Measurements from ENCODE around the gene C16orf87.

The C16orf87 gene

DNA sequence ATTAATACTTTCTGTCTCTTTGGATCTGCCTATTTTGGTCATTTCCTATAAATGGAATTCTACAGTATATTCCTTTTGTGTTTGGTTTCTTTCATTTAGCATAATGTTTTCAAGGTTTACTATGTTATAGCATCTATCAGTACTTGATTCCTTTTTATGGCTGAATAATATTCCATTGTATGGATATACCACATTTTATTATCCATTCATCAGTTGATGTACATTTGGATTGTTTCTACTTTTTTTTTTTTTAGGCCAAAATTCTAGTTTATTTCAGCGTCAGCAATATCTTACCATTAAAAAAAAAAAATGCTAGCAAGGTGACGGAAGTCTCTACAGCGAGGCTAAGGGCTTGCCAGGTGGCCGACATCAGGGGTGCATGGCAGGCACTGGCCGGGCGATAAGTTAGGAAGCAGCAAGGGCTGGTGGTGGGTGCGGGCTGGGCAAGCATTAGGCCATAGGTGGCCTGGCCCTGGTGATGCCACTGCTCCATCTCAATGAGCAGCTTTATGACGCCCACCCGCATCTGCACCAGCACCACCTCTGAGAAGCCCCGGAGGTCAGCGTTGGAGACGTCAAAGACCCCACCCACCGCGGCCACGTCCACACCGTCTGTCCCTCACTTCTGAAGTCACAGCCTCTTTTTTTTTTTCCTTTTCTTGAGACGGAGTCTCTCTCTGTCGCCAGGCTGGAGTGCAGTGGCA is 11.4 kb upstream of the C16orf87 start:
- DNase-seq: no peak

DNA sequence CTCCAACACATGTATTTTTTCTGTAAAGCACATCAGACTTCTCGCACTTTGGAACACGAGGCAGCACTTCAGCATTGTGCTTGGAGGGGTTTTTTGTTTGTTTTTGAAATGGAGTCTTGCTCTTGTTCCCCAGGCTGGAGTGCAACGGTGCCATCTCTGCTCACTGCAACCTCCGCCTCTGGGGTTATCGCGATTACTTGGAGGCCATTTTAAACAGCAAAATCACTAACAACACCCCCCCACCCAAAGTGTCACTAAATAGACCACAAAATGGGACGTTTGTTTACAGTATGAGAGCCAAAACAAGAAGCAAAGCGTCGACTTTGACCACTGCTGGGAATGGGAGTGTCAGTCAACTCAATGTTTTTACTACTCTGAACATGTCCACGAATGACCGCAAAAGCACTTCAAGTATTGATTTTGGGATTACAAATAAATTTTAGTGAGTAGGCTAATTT is 9.0 kb upstream of the C16orf87 start:
- DNase-seq: no peak

DNA sequence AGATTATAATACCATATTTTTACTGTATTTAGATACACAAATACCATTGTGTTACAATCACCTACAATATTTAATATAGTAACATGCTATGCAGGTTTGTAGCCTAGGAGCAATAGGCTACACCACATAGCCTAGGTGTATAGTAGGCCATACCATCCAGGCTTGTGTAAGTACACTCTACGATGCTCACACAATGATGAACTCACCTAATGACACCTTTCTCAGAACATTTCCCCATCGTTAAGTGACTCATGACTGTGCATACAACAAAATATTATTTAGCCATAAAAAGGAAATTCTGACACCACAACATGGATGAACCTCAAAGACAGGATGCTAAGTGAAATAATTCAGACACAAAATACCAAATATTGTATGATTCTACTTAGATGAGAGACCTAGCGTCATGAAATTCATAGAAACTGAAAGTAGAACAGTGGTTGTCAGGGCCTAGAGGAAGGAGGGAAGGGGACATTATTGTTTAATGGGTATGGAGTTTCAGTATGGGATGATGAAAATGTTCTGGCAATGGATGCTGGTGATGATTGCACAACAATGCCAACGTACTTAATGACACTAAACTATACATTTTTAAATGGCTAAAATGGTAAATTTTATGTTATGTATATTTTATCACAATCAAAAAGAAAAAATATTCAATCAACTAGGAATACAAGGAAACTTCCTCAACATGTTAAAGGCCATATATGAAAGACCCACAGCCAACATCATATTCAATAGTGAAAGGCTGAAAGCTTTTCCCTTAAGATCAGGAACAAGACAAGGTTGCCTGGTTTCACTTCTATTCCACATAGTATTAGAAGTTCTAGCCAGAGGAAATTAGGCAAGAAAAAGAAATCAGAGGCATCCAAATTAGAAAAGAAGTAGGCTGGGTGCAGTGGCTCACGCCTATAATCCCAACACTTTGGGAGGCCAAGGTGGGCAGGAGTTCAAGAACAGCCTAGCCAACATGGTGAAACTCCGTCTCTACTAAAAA is 5.9 kb upstream of the C16orf87 start:
- DNase-seq: no peak

DNA sequence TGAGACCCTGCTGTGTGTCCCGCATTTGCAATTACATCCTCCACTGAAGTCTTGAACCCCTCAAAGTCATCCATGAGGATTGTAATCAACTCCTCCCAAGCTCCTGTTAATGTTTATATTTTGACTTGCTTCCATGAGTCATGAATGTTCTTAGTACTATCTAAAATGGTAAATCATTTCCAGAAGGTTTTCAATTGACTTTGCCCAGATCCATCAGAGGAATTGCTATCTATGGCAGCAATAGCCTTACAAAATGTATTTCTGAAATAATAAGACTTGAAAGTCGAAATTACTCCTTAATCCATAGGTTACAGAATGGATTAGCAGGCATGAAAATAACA is 2.5 kb upstream of the C16orf87 start:
- DNase-seq: no peak

DNA sequence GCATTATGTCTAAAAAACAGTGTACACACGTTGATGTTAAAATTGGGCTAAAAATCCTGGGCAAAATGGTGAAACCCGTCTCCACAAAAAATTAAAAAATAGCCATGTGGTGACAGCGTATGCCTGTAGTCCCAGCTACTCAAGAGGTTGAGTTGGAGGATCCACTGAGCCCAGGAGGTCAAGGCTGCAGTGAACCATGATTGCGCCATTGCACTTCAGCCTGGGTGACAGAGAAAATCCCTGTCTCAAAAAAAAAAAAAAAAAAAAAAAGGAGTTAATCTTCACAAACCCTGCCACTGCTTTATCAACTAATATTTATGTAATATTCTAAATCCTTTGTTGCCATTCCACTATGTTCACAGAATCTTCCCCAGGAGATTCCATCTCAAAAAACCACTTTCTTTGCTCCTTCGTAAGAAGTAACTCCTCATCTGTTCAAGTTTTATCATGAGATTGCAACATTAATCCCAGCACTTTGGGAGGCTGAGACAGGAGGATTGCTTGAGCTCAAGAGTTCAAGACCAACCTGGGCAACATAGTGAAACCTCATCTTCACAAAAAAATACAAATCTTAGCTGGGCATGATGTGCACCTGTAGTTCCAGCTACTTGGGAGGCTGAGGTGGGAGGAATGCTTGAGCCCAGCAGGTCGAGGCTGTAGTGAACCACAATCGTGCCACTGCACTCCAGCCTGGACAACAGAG is 1.9 kb upstream of the C16orf87 start:
- DNase-seq: no peak

DNA sequence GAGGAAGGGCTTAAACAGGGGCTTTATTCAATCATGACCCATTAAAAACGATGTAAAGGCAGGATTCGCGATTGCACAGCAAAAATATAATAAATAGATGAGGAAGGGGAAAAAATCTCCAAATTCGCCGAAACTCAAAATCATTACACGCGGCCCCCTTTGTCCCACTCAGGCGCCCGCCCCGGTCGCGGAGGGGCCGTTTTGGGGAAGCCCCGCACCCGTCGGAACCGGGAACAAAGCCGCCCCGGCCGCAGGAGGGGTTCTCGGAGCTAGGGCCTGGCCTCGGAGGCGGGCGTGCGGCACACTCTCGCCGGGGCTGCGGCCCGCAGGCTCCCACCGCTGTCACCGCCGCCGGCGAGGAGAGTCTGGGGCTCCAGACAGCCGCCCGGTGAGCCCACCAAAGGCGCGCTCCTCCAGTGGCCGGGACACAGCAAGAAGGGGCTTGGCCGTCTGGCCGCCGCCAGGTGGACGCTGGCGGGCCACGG is 521 bp downstream of the C16orf87 start:
- DNase-seq: no peak

DNA sequence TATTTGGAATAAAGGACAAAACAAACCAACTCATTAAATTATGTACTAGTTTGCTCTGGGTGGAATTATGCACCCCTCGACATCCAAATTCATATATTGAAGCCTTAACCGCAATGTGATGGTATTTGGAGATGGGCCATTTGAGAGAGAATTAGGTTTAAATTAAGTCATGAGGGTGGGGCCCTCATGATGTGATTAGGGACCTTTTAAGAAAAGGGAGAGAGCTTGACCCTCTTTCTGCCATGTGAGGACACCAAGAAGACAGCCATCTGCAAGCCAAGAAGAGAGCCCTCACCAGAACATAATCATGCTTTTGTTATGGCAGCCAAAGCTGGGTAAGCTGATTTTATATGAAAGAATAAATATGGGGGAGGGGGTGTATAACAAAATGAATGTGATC is 2.0 kb downstream of the C16orf87 start:
- no peak for DNase-seq

DNA sequence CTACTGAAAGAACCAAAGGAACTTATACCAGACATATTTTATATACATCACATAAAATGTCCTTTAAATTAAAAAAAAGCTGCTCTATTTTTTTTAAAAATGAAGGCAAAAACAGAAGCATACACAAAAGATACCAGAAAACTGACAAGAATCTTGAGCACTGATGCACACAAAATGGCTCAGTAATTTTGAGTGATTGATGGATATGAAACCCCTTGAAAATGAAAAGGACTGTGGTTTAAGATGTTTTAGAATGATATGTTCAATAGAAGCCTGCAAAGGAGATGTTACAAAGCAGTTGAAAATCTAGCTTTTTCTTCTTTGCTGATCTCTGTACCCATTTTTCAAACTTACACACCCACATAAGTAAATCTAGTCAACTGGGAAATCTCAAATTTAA is 2.7 kb downstream of the C16orf87 start:
- DNase-seq: no peak

DNA sequence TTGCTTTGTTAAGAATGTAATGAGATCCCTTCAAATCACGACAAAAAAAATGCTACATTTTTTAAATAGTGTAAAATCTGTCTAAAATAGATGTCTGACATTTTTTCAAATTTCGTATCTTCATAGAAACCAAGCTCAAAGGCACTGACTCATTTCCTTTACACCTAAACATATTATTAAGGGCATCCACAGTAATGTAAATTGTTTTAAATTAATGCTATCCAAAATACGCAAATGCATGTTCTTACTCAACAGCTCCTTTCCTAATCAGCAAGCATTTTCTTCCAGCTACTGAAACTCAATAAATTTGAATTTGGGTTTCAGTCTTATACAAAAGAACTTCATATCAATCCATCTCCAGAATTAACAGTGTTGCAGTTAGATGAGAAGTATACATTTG is 4.3 kb downstream of the C16orf87 start:
- DNase-seq: no peak

DNA sequence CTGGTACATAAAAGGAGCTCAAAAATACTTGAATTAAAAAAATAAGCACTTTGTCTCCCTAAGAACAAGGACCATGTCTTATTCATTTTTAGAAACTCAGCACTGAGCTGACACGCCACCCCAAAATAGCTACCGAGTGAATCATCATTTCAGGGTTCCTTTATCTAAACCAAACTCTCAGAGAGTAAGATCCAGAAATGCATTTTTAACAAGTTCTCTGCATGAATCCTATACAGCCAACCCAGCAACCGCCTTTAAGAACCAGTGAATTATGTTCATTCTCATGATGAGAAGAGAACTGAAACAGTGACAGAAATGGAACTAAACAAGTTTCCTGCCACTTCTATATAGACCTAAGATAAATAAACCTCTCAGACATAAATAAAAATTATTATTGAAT is 8.7 kb downstream of the C16orf87 start:
- DNase-seq: no peak

DNA sequence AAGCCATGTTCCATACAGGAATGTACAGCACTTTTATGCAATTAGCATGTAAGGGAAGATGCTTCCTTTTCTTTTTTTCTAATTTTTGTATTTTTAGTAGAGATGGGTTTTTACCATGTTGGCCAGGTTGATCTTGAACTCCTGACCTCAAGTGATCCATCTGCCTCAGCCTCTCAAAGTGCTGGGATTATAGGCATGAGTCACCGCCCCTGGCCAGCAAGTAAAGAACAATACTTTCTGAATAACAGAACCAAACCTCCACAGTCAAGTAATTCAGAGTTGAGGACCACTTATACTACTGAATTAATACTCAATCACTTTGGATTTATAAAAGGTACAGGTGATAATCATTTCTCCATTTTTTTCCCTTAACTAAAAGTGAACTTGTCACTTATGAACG is 13.0 kb downstream of the C16orf87 start:
- no peak for DNase-seq

DNA sequence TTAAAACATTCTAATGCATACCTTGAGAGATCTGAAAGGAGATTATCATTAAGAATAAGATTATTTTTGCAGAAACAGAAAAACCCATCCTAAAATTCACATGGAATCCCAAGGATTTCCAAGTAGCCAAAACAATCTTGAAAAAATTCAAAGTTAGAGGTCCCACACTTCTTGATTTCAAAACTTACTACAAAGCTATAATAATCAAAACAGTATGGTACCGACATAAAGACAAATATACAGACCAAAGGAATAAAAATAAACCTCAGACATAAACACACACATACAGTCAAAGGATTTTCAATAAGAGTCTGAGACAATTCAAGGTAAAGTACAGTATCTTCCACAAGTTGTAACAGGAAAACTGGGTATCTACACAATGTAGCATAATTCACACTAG is 16.2 kb downstream of the C16orf87 start:
- DNase-seq: no peak

DNA sequence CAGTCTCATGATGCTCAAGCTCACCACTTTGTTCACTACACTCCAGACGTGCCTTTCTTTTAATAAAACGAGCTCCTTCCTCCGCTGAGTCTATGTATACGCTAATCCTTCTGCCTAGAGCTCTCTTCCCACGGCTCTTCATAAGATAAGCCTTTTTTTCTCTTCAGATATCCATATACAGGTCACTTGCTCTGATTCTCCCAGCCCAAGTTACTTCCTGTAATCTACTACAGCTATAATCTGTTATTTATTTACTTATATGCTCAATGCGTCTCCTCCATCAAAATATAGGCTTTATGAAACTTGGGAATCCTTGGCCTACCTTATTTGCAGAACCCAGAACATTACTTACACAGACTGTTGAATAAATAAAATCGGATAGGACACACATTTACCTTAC is 17.4 kb downstream of the C16orf87 start:
- no peak for DNase-seq

DNA sequence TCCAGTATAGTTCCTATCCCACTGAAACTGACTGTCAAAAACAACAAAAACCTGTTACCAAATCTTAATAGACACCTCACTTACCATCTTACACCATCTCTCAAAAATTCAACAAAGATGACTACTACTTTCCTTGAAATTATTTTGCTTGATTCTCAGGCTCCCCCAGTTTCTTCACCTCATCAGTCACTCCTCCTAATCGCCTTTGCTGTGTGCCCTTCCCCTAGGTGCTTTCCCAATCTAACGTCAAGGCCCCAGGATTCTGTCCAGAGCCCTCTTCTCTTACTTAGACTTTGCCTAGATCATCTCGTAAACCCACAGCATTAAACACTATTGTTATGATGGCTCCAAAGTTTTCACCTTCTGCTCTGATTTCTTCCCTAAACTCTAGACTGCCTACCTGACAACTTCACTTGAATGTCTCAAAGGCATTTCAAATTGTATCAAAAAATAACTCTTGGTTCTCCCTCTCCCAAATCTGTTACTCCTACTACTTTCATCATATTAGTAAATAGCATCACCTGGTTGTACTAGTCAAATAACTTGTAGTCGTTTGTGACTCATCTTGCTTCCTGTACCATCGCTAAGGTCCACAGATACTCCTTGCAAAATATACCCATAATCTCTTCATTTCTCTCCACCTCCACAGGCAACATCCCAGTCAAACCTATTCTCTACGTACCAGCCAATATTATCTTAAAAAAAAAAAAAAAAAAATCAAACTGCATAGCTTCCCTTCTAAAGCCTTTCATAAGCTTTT is 18.0 kb downstream of the C16orf87 start:
- no peak for DNase-seq

DNA sequence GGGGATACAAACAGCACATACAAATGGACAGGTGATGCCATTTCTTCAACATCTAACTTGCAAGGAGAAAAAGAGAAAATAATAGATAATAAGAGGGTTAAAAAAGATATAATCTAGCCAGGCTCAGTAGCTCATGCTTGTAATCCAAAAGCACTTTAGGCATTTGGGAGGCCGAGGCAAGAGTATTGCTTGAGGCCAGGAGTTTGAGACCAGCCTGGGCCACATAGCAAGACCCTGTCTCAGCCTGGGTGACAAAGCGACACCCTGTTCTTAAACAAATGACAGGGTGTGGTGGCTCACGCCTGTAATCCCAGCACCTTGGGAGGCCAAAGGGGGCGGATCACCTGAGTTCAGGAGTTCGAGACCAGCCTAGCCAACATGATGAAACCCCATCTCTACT is 19.3 kb downstream of the C16orf87 start:
- no peak for DNase-seq

DNA sequence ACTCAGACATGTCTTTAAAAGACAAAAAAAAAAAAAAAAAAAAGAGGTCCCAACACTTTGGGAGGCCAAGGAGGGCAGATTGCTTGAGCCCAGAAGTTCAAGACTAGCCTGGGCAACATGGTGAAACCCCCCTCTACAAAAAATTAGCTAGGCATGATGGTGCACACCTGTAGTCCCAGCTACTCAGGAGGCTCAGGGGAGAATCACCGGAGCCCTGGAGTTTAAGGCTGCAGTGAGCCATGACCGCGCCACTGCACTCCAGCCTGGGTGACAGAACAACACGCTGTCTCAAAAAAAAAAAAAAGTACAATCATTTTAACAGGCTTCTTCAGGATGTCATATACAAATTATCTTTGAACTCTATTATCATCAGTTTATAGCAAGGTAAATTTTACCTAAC is 22.0 kb downstream of the C16orf87 start:
- DNase-seq: no peak

DNA sequence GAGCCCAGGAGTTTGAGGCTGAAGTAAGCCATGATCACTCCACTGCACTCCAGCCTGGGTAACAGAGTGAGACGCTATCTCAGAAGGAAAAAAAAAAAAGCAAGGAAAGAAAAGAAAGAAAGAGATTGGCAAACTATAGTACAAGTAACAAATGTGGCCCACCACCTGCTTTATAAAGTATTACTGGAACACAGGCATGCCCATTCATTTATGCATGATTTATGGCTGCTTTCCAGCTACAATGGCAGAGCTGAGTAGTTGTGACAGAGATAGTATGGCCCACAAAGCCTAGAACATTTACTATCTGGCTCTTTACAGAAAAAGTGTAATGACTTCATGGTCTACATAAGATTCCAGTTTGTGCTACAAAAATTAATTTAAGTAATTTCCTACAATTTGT is 23.6 kb downstream of the C16orf87 start:
- DNase-seq: no peak

DNA sequence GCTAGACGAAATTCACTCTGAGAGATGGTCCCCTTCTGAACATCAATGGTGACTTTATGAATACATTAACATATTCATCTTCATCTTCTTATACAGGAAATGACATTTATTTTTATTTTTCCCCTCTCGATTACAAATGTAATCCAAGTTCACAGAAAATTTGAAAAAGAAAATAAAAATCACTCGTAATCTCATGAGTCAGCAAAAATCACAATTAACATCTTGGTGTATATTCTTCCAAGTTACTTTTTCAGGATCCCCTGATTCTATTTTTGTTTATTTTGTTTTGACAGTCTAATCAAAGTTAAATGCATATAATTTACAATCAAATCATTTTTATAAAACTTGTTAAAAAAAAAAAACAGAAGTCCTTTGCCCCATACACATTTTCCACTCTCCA is 27.6 kb downstream of the C16orf87 start:
- DNase-seq: no peak

DNA sequence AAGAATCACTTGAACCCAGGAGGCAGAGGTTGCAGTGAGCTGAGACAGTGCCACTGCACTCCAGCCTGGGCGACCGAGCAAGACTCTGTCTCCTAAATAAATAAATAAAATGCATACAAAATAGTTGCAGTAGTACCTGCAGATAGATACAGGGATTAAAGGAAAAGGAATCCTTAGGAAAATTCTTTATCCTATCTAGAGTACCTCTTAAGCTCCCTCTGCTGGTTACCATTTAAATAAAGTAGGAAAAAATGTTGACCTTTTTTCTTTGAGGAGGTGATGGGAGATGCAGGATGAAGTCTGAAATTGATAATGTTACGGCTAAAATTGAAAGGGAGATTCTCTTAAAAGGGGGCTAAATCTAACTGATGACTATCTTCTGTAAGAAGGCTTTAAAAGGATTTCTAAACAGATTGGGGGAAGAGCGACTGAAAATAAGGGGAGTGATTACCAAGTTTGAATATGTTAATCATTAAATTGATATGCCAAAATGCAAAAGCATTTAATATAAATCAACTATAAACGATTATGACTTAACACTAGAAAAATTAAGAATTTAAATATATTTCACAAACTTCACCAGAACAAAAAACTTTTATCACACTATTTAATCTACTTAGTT is 29.4 kb downstream of the C16orf87 start:
- DNase-seq: no peak

DNA sequence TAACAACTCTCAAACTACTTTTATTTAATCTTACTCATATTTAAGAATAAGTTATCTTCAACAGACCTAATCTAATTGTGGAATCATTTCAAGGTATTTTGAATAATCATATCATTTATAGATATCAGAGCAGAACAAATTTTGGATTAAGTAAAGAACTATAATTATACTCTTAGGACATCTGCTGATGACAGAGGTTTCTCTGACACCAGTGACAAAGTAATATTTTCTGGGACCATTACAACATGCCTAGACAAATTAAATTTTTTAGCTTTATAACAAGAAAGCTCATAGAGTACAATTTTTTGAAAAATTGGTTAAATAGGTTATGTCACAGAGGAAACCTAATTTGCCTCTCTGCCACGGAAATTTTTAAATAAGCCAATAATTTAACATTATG is 30.5 kb downstream of the C16orf87 start:
- no peak for DNase-seq

DNA sequence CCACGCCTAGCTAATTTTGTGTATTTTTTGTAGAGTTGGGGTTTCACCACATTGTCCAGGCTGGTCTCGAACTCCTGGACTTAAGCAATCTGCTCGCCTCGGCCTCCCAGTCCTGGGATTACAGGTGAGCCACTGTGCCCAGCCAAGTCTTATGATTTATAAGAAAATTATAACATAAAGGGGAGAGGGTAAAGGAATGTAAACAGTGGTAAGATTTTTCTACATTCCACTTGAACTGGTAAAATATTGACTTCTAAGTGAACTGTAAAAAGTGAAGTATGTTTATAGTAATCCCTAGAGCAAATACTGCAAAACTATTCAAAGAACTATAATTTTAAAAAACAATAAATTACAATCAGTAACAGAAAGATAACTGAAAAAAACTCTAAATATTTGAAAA is 33.5 kb downstream of the C16orf87 start:
- no peak for DNase-seq

DNA sequence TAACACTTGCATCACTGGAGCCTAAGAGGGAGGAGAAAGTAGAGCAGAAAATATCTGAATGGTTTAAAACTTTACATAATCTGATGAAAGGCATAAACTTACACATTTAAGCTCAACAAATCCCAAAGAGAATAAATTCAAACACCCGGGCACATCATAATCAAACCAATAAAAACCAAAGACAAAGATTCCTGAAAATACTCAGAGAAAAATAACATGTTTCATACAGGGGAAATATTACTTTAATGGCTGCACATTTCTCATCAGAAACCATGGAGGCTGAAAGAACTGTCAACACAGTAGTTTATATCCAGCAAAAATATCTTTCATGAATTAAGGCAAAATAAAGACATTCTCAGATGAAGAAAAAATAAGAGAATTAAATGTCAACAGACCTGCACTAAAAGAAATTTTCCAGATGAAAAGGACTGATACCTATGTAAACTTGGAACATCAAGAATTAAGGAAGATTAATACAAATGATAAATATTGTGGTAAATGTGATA is 34.2 kb downstream of the C16orf87 start:
- DNase-seq: no peak
